Renal cortex interstitium (tissue), 11 donors: ENCODE measurements around the gene ADGRB2. TPM values are rescaled to one million over a fixed set of nuclear protein-coding genes. Genes with fewer than 3 reads are reported as not detected.
A peak's percentile ranks its signal among the peaks of the same experiment; 100 is the strongest.
"Not testable (repeated sequence)": the region's sequence is repeated elsewhere in the genome, so short reads cannot be mapped to it uniquely, and the experiment has no call there.

Experiments used
- DNase-seq, 11 donors: peaks; one replicate each; pipeline ENCODE4 v3.0.0-alpha.2; 2013; ENCODE audit warnings: low read depth in 9 of 11, low spot score in 4 of 11; ENCODE audit errors: extremely low read depth in 1 of 11
- polyA plus RNA-seq, 3 donors: library from polyadenylated mRNA; unstranded; fragments of 120-200 nt; gene quantifications; one replicate each; pipeline ENCODE4 v1.2.1, GENCODE V29; 2013; ENCODE audit not compliant: insufficient read length in 3 of 3

The ADGRB2 gene
- polyA plus RNA-seq, 3 donors: 9.7 to 17.9 (median 16.7) TPM

DNA sequence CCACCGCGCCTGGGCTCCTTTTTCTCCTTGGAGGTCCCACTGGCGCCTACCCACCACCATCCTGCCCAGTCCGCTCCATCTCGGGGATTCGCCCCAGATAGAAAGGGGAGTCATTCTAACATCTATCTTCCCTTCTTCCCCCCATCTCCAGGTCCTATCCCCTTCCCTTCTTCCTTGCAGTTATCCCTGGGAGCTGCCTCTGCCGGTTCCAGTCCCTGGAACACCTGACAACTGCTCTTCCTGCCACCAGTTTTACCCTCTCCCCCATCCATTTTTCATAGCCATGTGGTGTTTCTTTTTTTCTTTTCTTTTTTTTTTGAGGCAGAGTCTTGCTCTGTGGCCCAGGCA is 48.3 kb downstream of the ADGRB2 start:
- no peak for DNase-seq

GRCh38 chr1:31715087-31715872 is 48.9 kb downstream of the ADGRB2 start:
- DNase-seq: peak in 8 of 11 donors; percentile 84 to 92 (median 86)

DNA sequence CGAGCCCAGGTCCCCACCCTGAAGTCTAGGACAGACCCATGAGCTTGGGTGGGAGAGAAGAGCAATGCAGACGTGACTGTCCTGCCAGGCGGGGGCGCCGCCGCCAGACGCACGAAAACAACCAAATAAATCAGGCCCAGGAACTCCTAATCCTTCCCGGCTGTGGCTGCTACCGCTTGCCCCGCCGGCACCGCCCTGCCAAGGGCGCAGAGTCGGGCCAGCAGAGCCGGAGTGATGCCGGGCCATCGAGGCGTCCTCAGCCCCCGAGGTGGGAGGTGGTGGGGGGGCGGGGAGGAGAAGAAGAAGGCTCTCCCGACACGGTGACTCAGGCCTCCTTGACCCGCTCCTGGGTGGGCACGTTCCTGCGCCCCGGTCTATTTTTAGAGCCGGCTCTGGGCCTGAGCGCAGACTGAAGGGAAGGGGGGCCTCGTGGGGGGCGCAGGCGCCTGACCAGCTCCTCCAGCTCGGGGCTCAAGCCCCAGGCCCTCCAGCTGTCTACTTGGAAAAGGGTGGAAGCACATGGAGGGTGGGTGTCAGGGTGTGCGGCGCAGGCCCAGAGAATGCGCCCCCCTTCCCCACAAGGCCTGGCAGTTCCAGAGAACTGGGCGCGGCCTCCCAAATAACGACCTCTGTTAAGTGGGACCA is 49.6 kb downstream of the ADGRB2 start:
- peak in 7 of 11 donors; percentile 37 to 56 (median 47) for DNase-seq

GRCh38 chr1:31712630-31713029 is 51.5 kb downstream of the ADGRB2 start:
- peak in 5 of 11 donors; percentile 24 to 37 (median 32) for DNase-seq

DNA sequence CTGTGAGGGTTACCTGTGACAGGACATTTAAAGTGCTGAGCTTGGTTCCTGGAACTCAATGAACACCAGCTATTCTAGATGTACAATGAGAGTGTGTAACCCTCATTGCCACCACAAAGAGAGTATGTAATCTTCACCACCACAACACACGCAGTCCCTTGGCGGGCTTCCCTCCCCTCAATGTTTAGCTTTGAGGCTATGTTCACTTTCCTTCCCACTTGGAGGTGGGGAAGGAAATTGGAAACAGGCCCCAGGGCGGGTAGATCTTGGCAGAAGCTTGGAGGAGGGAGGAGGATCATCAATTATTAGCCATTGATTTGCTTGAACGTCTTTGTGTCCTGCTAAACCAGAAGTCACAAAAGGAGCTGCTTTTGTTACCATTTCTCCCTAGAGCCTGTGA is 52.1 kb downstream of the ADGRB2 start:
- DNase-seq: no peak

DNA sequence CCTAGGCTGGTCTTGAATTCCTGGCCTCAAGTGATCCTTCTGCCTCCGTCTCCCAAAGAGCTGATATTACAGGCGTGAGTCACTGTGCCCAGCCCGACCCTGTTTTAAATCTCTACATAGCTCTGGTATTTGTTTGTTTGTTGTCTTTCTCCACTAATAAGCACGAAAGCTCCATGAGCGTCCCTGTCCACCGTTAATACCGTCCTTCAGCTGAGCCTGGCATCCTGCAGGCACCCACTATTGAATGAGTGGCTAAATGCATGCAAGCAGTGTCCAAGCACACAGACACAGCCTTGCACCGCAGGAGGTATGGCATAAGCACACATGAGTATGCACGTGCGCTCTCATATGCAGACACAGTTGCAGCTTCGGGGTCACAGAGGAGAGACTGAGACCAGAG is 55.8 kb downstream of the ADGRB2 start:
- DNase-seq: no peak

DNA sequence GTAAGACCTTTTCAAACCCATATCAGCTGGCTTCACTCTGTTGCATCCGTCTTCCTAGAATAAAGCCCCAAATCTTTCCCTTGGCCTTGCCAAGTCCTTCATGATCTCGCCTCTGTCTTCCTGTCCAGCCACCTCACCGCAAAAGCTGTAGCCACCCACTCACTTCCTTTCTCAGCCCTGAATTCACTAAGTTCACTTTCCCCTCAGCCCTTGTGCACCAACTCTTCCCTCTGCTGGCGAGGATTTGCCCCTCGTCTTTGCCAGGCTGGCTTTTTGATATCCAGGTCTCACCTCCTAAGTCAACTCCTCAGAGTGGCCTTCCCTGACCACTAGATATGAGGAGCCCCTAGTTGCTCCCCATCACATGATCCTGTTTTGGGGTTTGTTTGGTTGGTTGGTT is 56.4 kb downstream of the ADGRB2 start:
- DNase-seq: no peak

- DNase-seq: not testable (repeated sequence)
Observed at GRCh38 chr1:31707059-31707600, 57.0 kb downstream of the ADGRB2 start.

GRCh38 chr1:31706384-31707058 is 57.6 kb downstream of the ADGRB2 start:
- no peak for DNase-seq

GRCh38 chr1:31705080-31705866 is 58.9 kb downstream of the ADGRB2 start:
- DNase-seq: peak in 6 of 11 donors; percentile 45 to 71 (median 52)

- DNase-seq: no peak
Observed at GRCh38 chr1:31704271-31705079, 59.7 kb downstream of the ADGRB2 start.

GRCh38 chr1:31703431-31704270 is 60.5 kb downstream of the ADGRB2 start, which contains the start of gene COL16A1:
Gene COL16A1 (minus strand): TSS chr1:31704017. CDS start chr1:31702193, 1,824 bp downstream.
- peak in 7 of 11 donors; percentile 72 to 79 (median 75) for DNase-seq

GRCh38 chr1:31702836-31703404 is 61.2 kb downstream of the ADGRB2 start:
- DNase-seq: no peak

DNA sequence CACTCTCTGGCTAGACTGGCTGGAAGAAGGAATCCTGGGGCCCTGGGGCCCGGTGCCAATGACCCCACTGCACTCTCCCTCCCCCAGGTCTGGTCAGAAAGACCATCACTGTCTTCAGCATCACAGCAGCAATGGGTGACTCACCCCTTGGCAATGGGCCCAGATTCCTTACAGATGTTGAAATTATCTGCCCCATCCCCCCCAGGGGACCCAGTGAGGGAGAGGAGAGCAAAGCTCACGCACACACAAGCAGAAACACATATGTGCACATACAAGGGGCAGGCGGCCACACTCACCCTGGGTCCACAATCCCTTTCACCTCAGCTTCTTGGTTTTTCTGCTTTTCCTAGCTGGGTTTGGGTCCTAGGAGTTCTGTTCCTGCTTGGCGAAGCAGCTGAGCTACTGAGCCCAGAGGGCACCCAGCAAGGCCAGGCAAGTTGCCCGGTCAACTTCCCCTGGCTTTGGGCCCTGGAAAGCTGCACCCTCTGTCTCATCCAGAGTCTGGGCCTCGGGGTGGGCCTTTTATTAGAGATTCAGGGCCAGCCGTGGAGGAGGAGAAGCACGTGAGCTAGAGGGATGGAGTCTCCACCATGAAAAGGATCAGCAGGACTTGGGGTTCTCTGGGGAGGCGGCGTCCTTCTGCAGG is 62.9 kb downstream of the ADGRB2 start:
- peak in 6 of 11 donors; percentile 36 to 63 (median 52) for DNase-seq

DNA sequence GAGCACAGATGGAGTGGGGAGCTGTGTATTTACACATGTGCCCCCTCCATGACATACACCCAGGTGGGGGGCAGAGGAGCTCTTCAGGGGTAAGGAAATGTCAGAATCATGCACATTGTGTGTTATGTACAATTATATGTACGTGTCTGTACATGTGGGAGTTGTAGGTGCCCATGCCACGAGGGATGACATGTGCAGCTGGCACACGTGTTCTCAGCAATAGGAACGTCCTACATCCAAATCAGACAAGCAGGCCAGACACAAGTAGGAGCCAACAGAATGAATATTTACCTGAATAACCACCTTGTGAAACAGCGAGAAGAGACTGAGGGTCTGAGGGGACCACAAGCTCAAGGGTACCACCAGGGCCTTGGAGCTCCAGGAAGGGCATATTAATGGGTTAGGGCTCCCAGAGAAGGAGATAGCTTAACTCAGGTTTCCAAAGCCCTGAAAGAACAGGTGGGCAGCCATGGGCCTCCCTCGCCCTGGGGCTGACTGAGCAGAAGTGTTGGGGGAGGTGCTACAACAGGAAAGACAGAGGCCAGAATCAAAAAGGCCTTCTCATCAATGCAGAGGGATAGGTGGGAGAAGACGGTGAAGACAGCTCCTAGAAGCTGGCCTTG is 63.6 kb downstream of the ADGRB2 start:
- DNase-seq: no peak

GRCh38 chr1:31699341-31699891 is 64.7 kb downstream of the ADGRB2 start:
- DNase-seq: no peak
